Activated B cell treated with CpG ODN at 0.5 μM for 24 hours (primary cell): ENCODE results near the gene PDE1C. TPM values are rescaled to one million over a fixed set of nuclear protein-coding genes. Genes with fewer than 3 reads are reported as not detected.

ENCODE experiments used
- ATAC-seq: fragments of 200-7000 bp; cut with Tn5 transposase; one replicate; pipeline ENCODE4 v1.10.0; 2021; ENCODE audit warnings: low read depth, mild to moderate bottlenecking, moderate library complexity
- CTCF ChIA-PET: fragments of 350-600 bp; sonication (Branson Sonifier 250); formaldehyde crosslinking; loops from one replicate; lab custom pipeline; 2021; ENCODE audit warnings: antibody characterized with exemption; lab: Charles Lee
- POLR2A ChIA-PET: fragments of 350-600 bp; sonication (Branson Sonifier 250); formaldehyde crosslinking; loops from one replicate; lab custom pipeline; 2021; ENCODE audit warnings: antibody characterized with exemption; lab: Charles Lee
- DNase-seq: peaks from one replicate; pipeline ENCODE4 v3.0.0; 2022
- H3K27ac Mint-ChIP-seq: one replicate; pipeline ENCODE4 v1.8.0; 2020; ENCODE audit warnings: mixed read lengths
- H3K27me3 Mint-ChIP-seq: one replicate; pipeline ENCODE4 v1.8.0; 2021; ENCODE audit warnings: mixed read lengths
- H3K36me3 Mint-ChIP-seq: one replicate; pipeline ENCODE4 v1.8.0; 2021; ENCODE audit warnings: low read depth, mixed read lengths
- H3K4me1 Mint-ChIP-seq: one replicate; pipeline ENCODE4 v1.8.0; 2021; ENCODE audit warnings: mixed read lengths
- H3K4me3 Mint-ChIP-seq: one replicate; pipeline ENCODE4 v1.8.0; 2020; ENCODE audit warnings: mild to moderate bottlenecking, mixed read lengths
- H3K9me3 Mint-ChIP-seq: one replicate; pipeline ENCODE4 v1.8.0; 2020; ENCODE audit warnings: mixed read lengths
- intact Hi-C: fragments of 100-400 bp; cut with micrococcal nuclease; formaldehyde crosslinking; loops from one replicate; pipeline ENCODE4 v1.15.1; 2024
- total RNA-seq: library from RNA; stranded (reverse); gene quantifications from 2 replicates; pipeline ENCODE4 v1.2.3, GENCODE V29; 2022
- TF ChIP-seq, protein P1 (sequence below): fragments of 200-600 bp; IDR thresholded peaks from one replicate; pipeline ENCODE4 v1.8.0; 2022; ENCODE audit warnings: antibody characterized with exemption, mild to moderate bottlenecking

PDE1C gene
- total RNA-seq, 1 donor from 2014 or later = not detected

DNA sequence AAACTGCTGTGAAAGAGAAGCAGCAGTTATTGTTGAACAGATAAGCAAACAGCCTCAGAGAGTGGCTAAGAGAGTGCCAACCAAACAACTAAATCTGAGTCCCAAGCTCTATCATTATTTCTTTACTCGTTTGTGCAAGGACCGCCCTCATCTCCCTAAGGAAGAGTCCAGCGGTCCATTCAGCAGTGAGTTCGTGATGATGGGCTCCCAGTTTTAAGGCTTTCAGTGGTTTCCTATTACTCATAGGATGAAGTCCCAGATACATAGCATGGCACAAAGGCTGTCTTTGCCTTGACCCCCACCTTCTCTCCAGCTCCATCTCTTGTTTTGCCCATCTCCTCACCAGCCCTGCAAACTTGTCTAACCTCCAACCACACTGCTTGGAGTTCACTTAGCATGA, 24.3 kb upstream of the PDE1C start:
- CTCF ChIA-PET = no interaction called here
- peaks cover 2% of the 10 kb centered on the region for H3K9me3 Mint-ChIP-seq
- ATAC-seq (no peak), DNase-seq (no peak)
- H3K27ac Mint-ChIP-seq = no peak overlapping the region
- H3K36me3 Mint-ChIP-seq = no peaks in the 10 kb centered on the region
- no peak overlapping the region for H3K4me3 Mint-ChIP-seq
- no peaks in the 10 kb centered on the region for H3K27me3 Mint-ChIP-seq
- POLR2A ChIA-PET = no interaction called here
- intact Hi-C loops = no loop called here
- H3K4me1 Mint-ChIP-seq = no peaks in the 10 kb centered on the region
- TF ChIP-seq, protein P1, sequence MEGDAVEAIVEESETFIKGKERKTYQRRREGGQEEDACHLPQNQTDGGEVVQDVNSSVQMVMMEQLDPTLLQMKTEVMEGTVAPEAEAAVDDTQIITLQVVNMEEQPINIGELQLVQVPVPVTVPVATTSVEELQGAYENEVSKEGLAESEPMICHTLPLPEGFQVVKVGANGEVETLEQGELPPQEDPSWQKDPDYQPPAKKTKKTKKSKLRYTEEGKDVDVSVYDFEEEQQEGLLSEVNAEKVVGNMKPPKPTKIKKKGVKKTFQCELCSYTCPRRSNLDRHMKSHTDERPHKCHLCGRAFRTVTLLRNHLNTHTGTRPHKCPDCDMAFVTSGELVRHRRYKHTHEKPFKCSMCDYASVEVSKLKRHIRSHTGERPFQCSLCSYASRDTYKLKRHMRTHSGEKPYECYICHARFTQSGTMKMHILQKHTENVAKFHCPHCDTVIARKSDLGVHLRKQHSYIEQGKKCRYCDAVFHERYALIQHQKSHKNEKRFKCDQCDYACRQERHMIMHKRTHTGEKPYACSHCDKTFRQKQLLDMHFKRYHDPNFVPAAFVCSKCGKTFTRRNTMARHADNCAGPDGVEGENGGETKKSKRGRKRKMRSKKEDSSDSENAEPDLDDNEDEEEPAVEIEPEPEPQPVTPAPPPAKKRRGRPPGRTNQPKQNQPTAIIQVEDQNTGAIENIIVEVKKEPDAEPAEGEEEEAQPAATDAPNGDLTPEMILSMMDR = no peak

DNA sequence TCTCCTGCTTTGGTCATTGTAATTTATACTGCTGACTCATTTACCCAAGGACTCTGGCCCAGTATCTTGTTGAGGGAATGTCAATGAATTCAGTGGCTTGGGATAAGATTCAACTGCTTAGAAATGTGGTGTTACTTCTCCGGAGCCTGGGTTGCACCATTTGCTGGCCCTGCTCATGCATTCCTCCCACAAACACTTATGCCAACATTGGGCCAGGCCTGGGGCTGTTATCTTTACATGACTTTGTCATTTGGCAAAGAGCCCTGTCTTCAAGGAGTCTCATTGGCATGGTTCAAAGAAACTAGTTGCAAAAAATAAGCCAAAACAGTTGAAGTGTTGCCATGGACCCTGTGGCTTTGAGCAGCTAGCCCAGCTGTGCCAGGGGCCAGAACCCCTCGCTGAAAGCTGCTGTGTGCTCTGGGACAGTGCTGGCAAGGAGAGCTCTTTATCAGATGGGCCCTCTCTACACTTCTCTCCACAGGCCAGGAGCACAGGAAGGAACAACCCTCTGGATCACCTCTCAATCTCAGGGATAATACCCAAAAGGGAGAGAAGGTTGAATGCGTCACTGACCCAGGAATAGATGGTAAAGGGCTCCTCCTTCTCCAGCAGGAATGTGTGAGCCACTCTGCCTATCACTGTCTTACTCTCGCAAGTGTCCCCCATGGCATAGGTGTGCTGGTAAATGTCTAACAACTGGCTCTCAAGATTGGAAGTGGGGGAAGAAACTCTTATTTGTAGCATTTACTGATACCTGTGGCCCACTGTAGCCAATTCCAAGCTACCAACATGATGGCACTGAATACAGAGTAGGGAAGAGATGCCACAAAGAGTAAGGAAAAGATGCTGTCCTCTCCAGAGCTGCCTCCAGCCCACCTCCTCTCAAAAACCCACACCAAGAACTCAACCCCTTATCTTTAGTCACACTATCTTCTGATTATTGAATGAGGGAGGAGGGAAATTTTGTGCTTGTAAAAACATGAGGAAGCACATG, 23.5 kb upstream of the PDE1C start:
- H3K4me1 Mint-ChIP-seq = no peaks in the 10 kb centered on the region
- TF ChIP-seq, protein P1 = no peak
- DNase-seq (no peak), ATAC-seq (no peak)
- intact Hi-C loops = no loop called here
- H3K9me3 Mint-ChIP-seq = peaks cover 2% of the 10 kb centered on the region
- CTCF ChIA-PET = no interaction called here
- H3K4me3 Mint-ChIP-seq = no peak overlapping the region
- H3K27me3 Mint-ChIP-seq = no peaks in the 10 kb centered on the region
- no peaks in the 10 kb centered on the region for H3K36me3 Mint-ChIP-seq
- POLR2A ChIA-PET = no interaction called here
- no peak overlapping the region for H3K27ac Mint-ChIP-seq

DNA sequence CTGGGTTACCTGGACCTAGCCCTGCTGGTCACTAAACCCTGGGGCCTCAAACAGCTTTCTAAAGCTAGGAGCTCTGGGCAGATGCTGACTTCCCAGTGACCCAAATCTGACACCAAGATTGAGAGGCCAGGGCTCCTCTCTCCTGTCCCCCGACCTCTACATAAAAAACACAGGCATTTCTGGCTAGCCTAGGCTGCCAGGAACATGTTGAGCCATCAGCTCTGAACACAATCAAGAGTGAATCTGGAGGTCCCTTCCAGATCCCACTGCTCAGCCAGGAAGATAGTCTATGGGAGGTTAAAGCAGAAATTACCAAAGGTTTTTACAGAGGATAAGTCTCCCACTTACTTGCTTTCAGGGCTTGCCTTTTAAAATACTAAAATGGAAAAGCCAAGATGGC, 22.1 kb upstream of the PDE1C start:
- no peaks in the 10 kb centered on the region for H3K36me3 Mint-ChIP-seq
- CTCF ChIA-PET = no interaction called here
- no peaks in the 10 kb centered on the region for H3K4me1 Mint-ChIP-seq
- POLR2A ChIA-PET = no interaction called here
- DNase-seq (no peak), ATAC-seq (no peak)
- intact Hi-C loops = no loop called here
- H3K27ac Mint-ChIP-seq = no peak overlapping the region
- no peak overlapping the region for H3K4me3 Mint-ChIP-seq
- TF ChIP-seq, protein P1 = no peak
- no peaks in the 10 kb centered on the region for H3K27me3 Mint-ChIP-seq
- peaks cover 2% of the 10 kb centered on the region for H3K9me3 Mint-ChIP-seq

DNA sequence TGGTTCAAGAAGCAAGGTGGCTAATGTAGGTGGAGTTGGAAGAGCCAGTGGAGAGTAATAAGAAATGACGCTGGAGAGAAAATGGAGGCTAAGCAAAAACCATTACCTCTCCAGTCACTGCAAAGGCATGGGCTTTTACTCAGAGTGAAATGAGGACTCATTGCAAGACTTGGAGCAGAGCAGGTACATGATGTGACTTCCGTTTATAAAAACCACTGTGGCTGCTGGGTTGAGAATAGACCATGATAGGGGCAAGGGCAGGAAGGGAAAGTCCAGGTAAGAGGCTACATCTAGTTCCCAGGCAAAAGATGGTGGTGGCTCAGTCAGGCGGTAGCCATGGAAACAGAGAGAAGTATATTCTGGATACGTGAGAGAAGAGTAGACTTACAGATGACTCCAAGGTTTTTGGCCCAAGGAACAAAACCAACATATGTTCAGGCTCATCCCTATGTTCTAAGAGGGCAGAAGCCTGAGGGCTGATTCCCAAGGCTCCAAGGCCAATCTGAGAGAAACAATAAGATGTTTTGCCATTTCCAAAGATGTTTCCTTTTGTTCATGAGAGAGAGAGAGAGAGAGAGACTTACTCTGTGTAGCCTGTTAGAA, 21.5 kb upstream of the PDE1C start:
- Mint-ChIP-seq H3K4me3 (no peak overlapping the region), H3K36me3 (no peaks in the 10 kb centered on the region), H3K27me3 (no peaks in the 10 kb centered on the region), H3K27ac (no peak overlapping the region), H3K9me3 (peaks cover 2% of the 10 kb centered on the region), H3K4me1 (no peaks in the 10 kb centered on the region)
- TF ChIP-seq, protein P1 = no peak
- ATAC-seq (no peak), DNase-seq (no peak)
- POLR2A ChIA-PET = no interaction called here
- CTCF ChIA-PET = no interaction called here
- intact Hi-C loops = no loop called here

DNA sequence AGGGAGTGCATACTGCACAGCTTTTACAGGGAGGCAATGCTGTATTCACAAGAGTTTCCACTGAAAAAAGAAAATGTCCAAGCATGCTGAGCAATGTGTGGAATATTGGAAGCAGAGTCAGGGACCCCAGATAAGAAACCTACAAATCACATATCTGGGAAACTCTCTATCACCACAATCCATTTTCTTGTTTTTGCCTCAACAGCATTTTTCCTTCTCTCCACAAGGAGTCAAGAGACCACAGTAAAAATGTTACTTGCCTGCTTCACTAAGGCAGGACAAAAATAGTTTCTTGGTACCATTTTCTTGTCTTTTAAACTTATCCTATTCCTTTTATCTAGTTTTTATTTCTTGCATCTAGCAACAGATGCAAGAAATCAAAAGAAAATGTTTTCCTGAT, 19.5 kb upstream of the PDE1C start:
- peaks cover 2% of the 10 kb centered on the region for H3K9me3 Mint-ChIP-seq
- intact Hi-C loops = no loop called here
- no peaks in the 10 kb centered on the region for H3K27me3 Mint-ChIP-seq
- ChIA-PET CTCF (no interaction called here), POLR2A (no interaction called here)
- ATAC-seq (no peak), DNase-seq (no peak)
- H3K27ac Mint-ChIP-seq = no peak overlapping the region
- no peak overlapping the region for H3K4me3 Mint-ChIP-seq
- no peaks in the 10 kb centered on the region for H3K36me3 Mint-ChIP-seq
- TF ChIP-seq, protein P1 = no peak
- H3K4me1 Mint-ChIP-seq = no peaks in the 10 kb centered on the region
